ENCODE results near the gene TRAF1.
"Not testable (repeated sequence)": the region's sequence is repeated elsewhere in the genome, so short reads cannot be mapped to it uniquely, and the experiment has no call there.

TRAF1 gene, protein sequence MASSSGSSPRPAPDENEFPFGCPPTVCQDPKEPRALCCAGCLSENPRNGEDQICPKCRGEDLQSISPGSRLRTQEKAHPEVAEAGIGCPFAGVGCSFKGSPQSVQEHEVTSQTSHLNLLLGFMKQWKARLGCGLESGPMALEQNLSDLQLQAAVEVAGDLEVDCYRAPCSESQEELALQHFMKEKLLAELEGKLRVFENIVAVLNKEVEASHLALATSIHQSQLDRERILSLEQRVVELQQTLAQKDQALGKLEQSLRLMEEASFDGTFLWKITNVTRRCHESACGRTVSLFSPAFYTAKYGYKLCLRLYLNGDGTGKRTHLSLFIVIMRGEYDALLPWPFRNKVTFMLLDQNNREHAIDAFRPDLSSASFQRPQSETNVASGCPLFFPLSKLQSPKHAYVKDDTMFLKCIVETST

GRCh38 chr9:120926397-120926928 is at the start of gene TRAF1:
TRAF1 (minus strand) TSS chr9:120926796; CDS start chr9:120926075, 721 bp downstream.
- in situ Hi-C loops (cut with MboI; ENCODE audit: low pct_unique_long_range_greater_than_20kb, low sequenced_read_pairs, unreplicated experiment): loop anchor here (25.0 kb wide), 1 partner anchor 164 kb away; no protein-coding TSS in a partner anchor
- TF ChIP-seq, protein P1, sequence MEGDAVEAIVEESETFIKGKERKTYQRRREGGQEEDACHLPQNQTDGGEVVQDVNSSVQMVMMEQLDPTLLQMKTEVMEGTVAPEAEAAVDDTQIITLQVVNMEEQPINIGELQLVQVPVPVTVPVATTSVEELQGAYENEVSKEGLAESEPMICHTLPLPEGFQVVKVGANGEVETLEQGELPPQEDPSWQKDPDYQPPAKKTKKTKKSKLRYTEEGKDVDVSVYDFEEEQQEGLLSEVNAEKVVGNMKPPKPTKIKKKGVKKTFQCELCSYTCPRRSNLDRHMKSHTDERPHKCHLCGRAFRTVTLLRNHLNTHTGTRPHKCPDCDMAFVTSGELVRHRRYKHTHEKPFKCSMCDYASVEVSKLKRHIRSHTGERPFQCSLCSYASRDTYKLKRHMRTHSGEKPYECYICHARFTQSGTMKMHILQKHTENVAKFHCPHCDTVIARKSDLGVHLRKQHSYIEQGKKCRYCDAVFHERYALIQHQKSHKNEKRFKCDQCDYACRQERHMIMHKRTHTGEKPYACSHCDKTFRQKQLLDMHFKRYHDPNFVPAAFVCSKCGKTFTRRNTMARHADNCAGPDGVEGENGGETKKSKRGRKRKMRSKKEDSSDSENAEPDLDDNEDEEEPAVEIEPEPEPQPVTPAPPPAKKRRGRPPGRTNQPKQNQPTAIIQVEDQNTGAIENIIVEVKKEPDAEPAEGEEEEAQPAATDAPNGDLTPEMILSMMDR (IDR thresholded peaks at IDR 0.05; ENCODE audit: extremely low read depth, insufficient read depth, missing control alignments): no peak
- DNase-seq (ENCODE audit: low spot score): no peak

DNA sequence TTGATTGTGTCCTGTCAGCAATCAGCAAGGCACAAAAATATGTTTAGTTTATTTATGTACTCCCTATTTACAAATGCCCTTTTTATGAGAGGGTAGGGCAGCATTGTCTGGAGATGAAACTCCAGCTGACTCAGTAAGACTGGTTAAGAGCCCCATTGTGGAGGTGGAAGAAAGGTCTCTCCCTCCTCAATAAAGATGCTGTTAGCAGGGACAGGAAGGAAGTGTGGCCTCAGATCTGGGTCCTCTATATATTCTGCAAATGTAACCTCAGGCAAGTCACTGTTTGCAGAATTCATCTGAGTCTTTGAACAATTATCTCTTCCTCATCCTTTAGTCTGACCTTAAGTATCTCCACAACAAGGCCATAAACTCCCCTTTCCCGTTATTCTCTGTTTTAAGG is 48.3 kb upstream of the TRAF1 start:
- TF ChIP-seq, protein P1 (IDR thresholded peaks at IDR 0.05; ENCODE audit: extremely low read depth, insufficient read depth, missing control alignments): no peak
- in situ Hi-C loops (cut with MboI; ENCODE audit: low pct_unique_long_range_greater_than_20kb, low sequenced_read_pairs, unreplicated experiment): no loop called here
- no peak for DNase-seq (ENCODE audit: low spot score)

DNA sequence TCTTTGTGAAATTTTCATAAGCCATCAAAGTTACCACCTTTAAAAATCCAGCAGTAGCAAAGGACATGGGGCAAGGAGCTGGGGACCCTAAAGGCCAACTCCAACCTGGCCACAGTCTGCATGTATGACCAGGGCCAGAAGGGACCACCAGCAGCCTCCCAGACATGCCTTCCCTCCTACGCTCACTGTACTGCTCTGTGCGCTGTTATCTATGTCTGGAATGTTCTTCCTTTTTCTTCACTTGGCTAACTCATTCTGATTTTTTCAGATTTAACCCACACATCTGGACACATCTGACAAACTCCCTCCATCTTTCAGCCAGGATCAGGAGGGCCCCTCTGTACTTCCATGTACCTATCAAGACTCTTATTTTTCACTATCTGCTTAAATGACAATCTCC is 47.6 kb upstream of the TRAF1 start:
- in situ Hi-C loops (cut with MboI; ENCODE audit: low pct_unique_long_range_greater_than_20kb, low sequenced_read_pairs, unreplicated experiment): no loop called here
- DNase-seq (ENCODE audit: low spot score): no peak
- TF ChIP-seq, protein P1 (IDR thresholded peaks at IDR 0.05; ENCODE audit: extremely low read depth, insufficient read depth, missing control alignments): no peak

DNA sequence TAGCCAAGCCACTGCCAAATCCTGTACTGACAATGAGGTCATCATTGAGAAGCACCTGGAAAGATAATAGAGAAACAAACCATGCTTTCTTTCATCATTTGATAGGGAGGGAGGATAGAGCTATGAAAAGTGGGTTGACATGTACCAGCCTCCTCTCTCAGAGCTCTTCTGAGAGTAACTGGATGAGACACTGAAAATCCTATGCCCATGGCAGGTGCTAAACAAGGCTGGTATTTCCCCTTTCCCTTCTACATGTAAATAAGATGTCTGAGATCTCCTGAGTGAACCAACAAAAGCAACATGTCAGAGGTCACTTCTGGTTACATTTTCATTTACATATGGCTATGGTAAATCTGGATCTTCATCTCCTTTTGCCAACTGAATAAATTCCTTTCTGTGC is 45.3 kb upstream of the TRAF1 start:
- DNase-seq (ENCODE audit: low spot score): peak; percentile 7
- TF ChIP-seq, protein P1 (IDR thresholded peaks at IDR 0.05; ENCODE audit: extremely low read depth, insufficient read depth, missing control alignments): no peak
- in situ Hi-C loops (cut with MboI; ENCODE audit: low pct_unique_long_range_greater_than_20kb, low sequenced_read_pairs, unreplicated experiment): no loop called here

GRCh38 chr9:120971471-120971870 is 44.9 kb upstream of the TRAF1 start:
- DNase-seq (ENCODE audit: low spot score); in situ Hi-C loops (cut with MboI; ENCODE audit: low pct_unique_long_range_greater_than_20kb, low sequenced_read_pairs, unreplicated experiment): not testable (repeated sequence)

GRCh38 chr9:120970244-120970643 is 43.6 kb upstream of the TRAF1 start:
- TF ChIP-seq, protein P1 (IDR thresholded peaks at IDR 0.05; ENCODE audit: extremely low read depth, insufficient read depth, missing control alignments): no peak
- in situ Hi-C loops (cut with MboI; ENCODE audit: low pct_unique_long_range_greater_than_20kb, low sequenced_read_pairs, unreplicated experiment): no loop called here
- DNase-seq (ENCODE audit: low spot score): no peak

DNA sequence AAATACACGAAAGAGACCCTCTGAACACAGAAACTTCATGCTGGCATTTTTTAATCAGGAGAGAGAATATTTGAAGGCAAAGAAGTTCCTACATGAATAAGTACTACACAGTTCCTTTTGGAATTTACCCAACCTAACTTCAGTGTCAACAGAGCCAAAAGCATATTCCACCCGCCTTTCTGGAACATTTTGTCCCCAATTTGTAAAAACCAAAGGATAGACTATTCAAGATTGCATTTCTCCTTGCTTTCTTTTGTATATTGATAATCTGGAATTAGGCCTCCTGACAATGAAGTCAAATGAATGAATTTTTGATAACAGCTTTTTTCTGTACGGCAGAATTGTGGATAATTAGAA is 39.4 kb upstream of the TRAF1 start:
- TF ChIP-seq, protein P1 (IDR thresholded peaks at IDR 0.05; ENCODE audit: extremely low read depth, insufficient read depth, missing control alignments): no peak
- no peak for DNase-seq (ENCODE audit: low spot score)
- in situ Hi-C loops (cut with MboI; ENCODE audit: low pct_unique_long_range_greater_than_20kb, low sequenced_read_pairs, unreplicated experiment): no loop called here

All from GM13977 (cell line).